T-cell (primary cell): ENCODE measurements around the gene APOC1. TPM values are rescaled to one million over a fixed set of nuclear protein-coding genes. Genes with fewer than 3 reads are reported as not detected.
"Not testable (repeated sequence)": the region's sequence is repeated elsewhere in the genome, so short reads cannot be mapped to it uniquely, and the experiment has no call there.

ENCODE experiments used
- ATAC-seq, 4 experiments: fragments of 200-7000 bp in 3 of 4; fragments of 150-1000 bp in 1 of 4; cut with Tn5 transposase; replicated peaks in 1 of 4; 1 replicate in 3 of 4; 2 replicates in 1 of 4; pipeline ENCODE4 v1.10.0; 2021; ENCODE audit warnings: moderate library complexity in 3 of 4, mild to moderate bottlenecking in 2 of 4, moderate number of reproducible peaks in 1 of 4
- CTCF ChIA-PET, 2 donors: fragments of 300-600 bp; sonication (Branson Sonifier 250); formaldehyde crosslinking; loops; one replicate each; lab custom pipeline; 2022; ENCODE audit warnings: antibody characterized with exemption in 2 of 2; lab: Charles Lee
- POLR2A ChIA-PET, 2 donors: fragments of 300-600 bp; sonication (Branson Sonifier 250); formaldehyde crosslinking; loops; one replicate each; lab custom pipeline; 2022; ENCODE audit warnings: antibody characterized with exemption in 2 of 2; lab: Charles Lee
- DNase-seq, 35 experiments: peaks; one replicate each; pipeline versions ENCODE4 v3.0.0 to v3.0.0-alpha.2; 2013 to 2023
- H3K27ac ChIP-seq: one replicate; pipeline ENCODE4 v1.5.1; 2013; ENCODE audit warnings: low read length
- H3K27me3 ChIP-seq, 2 experiments: replicated peaks in 1 of 2; 1 replicate in 1 of 2; 2 replicates in 1 of 2; pipeline versions ENCODE4 v1.6.1 to v1.7.0; 2013; ENCODE audit warnings: low read length in 1 of 2, mixed read lengths in 1 of 2; ENCODE audit not compliant: control insufficient read depth in 2 of 2, insufficient read depth in 2 of 2; ENCODE audit errors: extremely low read depth in 1 of 2
- H3K36me3 ChIP-seq, 2 donors: 1 replicate in 1 of 2; 2 replicates in 1 of 2; pipeline versions ENCODE4 v1.6.1 to v1.7.0; 2013; ENCODE audit warnings: low read length in 1 of 2; ENCODE audit not compliant: control insufficient read depth in 2 of 2, insufficient read depth in 1 of 2; ENCODE audit errors: extremely low read depth in 1 of 2
- H3K4me1 ChIP-seq, 2 experiments: 1 replicate in 1 of 2; 2 replicates in 1 of 2; pipeline versions ENCODE4 v1.6.1 to v1.7.0; 2013; ENCODE audit warnings: low read length in 2 of 2, mixed read lengths in 1 of 2; ENCODE audit not compliant: insufficient read depth in 2 of 2, control insufficient read depth in 1 of 2; ENCODE audit errors: extremely low read depth in 1 of 2
- H3K4me3 ChIP-seq, 2 donors: 1 replicate in 1 of 2; 2 replicates in 1 of 2; pipeline versions ENCODE4 v1.5.1 to v1.7.0; 2013; ENCODE audit warnings: mild to moderate bottlenecking in 2 of 2, low read length in 1 of 2, moderate library complexity in 1 of 2; ENCODE audit not compliant: control insufficient read depth in 1 of 2; ENCODE audit errors: extremely low read depth in 1 of 2
- H3K9me3 ChIP-seq: 2 replicates; pipeline ENCODE4 v1.7.0; 2013
- H3K27ac Mint-ChIP-seq, 2 donors: one replicate each; pipeline ENCODE4 v1.8.0; 2020 to 2021; ENCODE audit warnings: mild to moderate bottlenecking in 2 of 2, mixed read lengths in 2 of 2
- H3K27me3 Mint-ChIP-seq, 2 donors: one replicate each; pipeline ENCODE4 v1.8.0; 2021 to 2022; ENCODE audit warnings: mixed read lengths in 2 of 2
- H3K36me3 Mint-ChIP-seq: one replicate; pipeline ENCODE4 v1.8.0; 2021; ENCODE audit warnings: mixed read lengths
- H3K4me1 Mint-ChIP-seq, 3 donors: one replicate each; pipeline ENCODE4 v1.8.0; 2020 to 2022; ENCODE audit warnings: mixed read lengths in 3 of 3, mild to moderate bottlenecking in 1 of 3
- H3K4me3 Mint-ChIP-seq, 3 donors: one replicate each; pipeline ENCODE4 v1.8.0; 2020 to 2022; ENCODE audit warnings: mild to moderate bottlenecking in 3 of 3, mixed read lengths in 3 of 3, moderate library complexity in 3 of 3
- H3K9me3 Mint-ChIP-seq, 3 donors: one replicate each; pipeline ENCODE4 v1.8.0; 2020 to 2022; ENCODE audit warnings: mixed read lengths in 3 of 3
- WGBS: methylation state at CpG from one replicate; pipeline ENCODE4 v1.1.5; 2013; ENCODE audit warnings: missing lambda C conversion rate; ENCODE audit not compliant: insufficient coverage; 5-methylcytosine and 5-hydroxymethylcytosine counted together
- total RNA-seq, 35 experiments: library from RNA in 6 of 35; stranded (reverse) in 6 of 35; fragments of 120-200 nt in 1 of 35; gene quantifications; one replicate each; pipeline versions ENCODE4 v1.2.1 to v1.2.4 and lab custom pipeline; 2013 to 2026

The APOC1 gene
- total RNA-seq, 5 donors from 2014 or later (not counting 1 experiment from before 2014, with no cell fraction given): 2.8 to 8.5 (median 3.9) TPM; not detected in 2

DNA sequence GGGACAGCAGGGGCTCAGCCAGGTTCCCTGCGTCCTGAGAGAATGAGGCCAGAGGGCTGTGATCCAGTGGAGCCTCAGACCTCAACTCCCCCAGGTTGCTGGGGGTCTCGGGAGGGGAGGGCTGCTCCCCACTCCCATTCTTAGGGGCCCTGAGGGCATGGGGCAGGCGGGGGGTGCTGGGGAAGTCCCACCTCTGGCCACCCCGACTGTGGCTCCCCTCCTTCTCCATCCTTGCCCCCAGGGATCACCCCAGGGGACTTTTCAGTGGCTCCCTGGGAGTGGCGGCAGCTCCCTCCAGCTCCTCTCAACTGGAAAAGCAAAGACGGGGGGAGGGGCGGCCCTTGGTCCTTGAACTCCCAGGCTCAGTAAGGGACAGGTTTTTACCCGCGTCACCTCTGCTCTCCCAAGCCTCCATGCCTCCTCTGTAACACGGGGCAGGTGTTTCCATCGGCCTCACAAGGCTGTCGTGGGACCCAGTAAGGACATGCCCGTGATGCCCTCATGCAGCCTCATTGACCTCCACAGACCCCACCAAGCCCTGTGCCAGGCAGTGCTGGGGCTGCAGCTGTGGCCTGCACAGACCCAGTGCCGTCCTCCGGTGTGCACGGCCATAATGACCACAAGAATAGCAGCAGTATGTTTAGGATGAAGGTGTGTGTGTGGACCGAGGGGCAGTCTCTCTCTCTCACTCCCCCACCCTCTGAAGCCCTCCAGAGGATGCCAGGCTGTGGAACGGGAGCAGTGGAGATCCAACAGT is 34.9 kb upstream of the APOC1 start:
- POLR2A ChIA-PET: no interaction called here
- H3K4me3 ChIP-seq: no peak overlapping the region
- no peaks in the 10 kb centered on the region for H3K36me3 ChIP-seq
- H3K4me1 ChIP-seq: peaks cover 0 to 9% of the 10 kb centered on the region in 2 experiments
- ATAC-seq (no peak), DNase-seq (no peak)
- 81% methylated on average over 11 of the region's 18 CpGs for WGBS
- H3K9me3 Mint-ChIP-seq: no peaks in the 10 kb centered on the region
- peaks cover 3 to 7% of the 10 kb centered on the region in 2 donors for H3K27me3 Mint-ChIP-seq
- no peaks in the 10 kb centered on the region for H3K9me3 ChIP-seq
- no peak overlapping the region for H3K27ac Mint-ChIP-seq
- no peaks in the 10 kb centered on the region for H3K36me3 Mint-ChIP-seq
- H3K27ac ChIP-seq: no peak overlapping the region
- H3K4me1 Mint-ChIP-seq: peaks cover 0 to 13% (median 8%) of the 10 kb centered on the region in 3 donors
- H3K27me3 ChIP-seq: peaks cover 0 to 36% of the 10 kb centered on the region in 2 experiments
- H3K4me3 Mint-ChIP-seq: no peak overlapping the region
- CTCF ChIA-PET: no interaction called here

DNA sequence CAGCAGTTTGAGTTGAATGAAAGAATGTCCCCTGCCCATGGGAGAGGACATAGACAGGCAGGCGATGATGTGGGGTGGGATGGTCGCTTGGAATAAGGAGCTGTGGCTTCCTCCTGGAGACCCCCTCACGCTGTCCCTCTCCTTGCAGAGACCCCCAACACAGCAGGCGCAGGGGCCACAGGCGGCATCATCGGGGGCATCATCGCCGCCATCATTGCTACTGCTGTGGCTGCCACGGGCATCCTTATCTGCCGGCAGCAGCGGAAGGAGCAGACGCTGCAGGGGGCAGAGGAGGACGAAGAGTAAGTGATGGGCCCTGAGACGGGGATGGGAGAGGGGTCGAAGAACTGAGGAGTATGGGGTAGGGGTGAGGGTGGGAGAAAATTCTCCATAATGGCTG is 32.3 kb upstream of the APOC1 start:
- no peak overlapping the region for H3K27ac ChIP-seq
- Mint-ChIP-seq H3K9me3 (no peaks in the 10 kb centered on the region), H3K27ac (no peak overlapping the region), H3K27me3 (peaks cover 3 to 8% of the 10 kb centered on the region in 2 donors), H3K36me3 (no peaks in the 10 kb centered on the region), H3K4me3 (no peak overlapping the region), H3K4me1 (peaks cover 0 to 4% (median 4%) of the 10 kb centered on the region in 3 donors)
- ATAC-seq (no peak), DNase-seq (no peak)
- ChIA-PET CTCF (no interaction called here), POLR2A (no interaction called here)
- H3K27me3 ChIP-seq: peaks cover 0 to 36% of the 10 kb centered on the region in 2 experiments
- H3K4me3 ChIP-seq: no peak overlapping the region
- H3K4me1 ChIP-seq: peaks cover 0 to 5% of the 10 kb centered on the region in 2 experiments
- no peaks in the 10 kb centered on the region for H3K9me3 ChIP-seq
- no peaks in the 10 kb centered on the region for H3K36me3 ChIP-seq
- WGBS: 85% methylated on average over 10 of the region's 15 CpGs

GRCh38 chr19:44882619-44883397 is 31.6 kb upstream of the APOC1 start:
- H3K36me3 Mint-ChIP-seq, DNase-seq, H3K27ac ChIP-seq, H3K4me3 Mint-ChIP-seq, H3K27me3 Mint-ChIP-seq, CTCF ChIA-PET, H3K9me3 ChIP-seq, POLR2A ChIA-PET, H3K4me3 ChIP-seq, H3K9me3 Mint-ChIP-seq, H3K36me3 ChIP-seq, H3K4me1 Mint-ChIP-seq, H3K27ac Mint-ChIP-seq, ATAC-seq, H3K4me1 ChIP-seq: not testable (repeated sequence)
- 96% methylated on average over 5 of the region's 19 CpGs for WGBS
- peaks cover 0 to 36% of the 10 kb centered on the region in 2 experiments for H3K27me3 ChIP-seq

DNA sequence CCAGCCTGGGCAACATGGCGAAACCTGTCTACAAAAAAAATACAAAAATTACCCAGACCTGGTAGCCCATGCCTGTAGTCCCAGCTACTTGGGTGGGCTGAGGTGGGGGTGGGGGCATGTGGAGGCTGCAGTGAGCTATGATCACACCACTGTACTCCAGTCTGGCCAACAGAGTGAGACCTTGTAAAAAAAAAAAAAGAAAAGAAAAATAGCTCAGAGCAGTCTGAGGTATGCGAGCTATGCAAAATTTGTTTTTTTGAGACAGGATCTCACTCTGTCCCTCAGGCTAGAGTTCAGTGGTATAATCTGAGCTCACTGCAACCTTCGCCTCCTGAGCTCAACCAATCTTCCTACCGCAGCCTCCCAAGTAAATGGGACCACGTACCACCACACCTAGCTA is 30.5 kb upstream of the APOC1 start:
- ChIA-PET CTCF (interaction anchor here in 1 of 2 donors (0.6 kb wide), 1 partner anchor 17 kb away, joined by 3 read pairs; no protein-coding TSS in a partner anchor), POLR2A (interaction anchor here in 1 of 2 donors (0.7 kb wide), 1 partner anchor 70 kb away, joined by 3 read pairs; no protein-coding TSS in a partner anchor)
- peaks cover 0 to 3% (median under 1%) of the 10 kb centered on the region in 3 donors for H3K4me1 Mint-ChIP-seq
- ATAC-seq: no peak
- no peaks in the 10 kb centered on the region for H3K9me3 ChIP-seq
- peaks cover 0 to 27% of the 10 kb centered on the region in 2 experiments for H3K27me3 ChIP-seq
- peaks cover 3 to 8% of the 10 kb centered on the region in 2 donors for H3K27me3 Mint-ChIP-seq
- H3K4me1 ChIP-seq: no peaks in the 10 kb centered on the region
- no peak overlapping the region for H3K4me3 ChIP-seq
- no peak overlapping the region for H3K27ac ChIP-seq
- no peaks in the 10 kb centered on the region for H3K36me3 ChIP-seq
- H3K27ac Mint-ChIP-seq: no peak overlapping the region
- no peak overlapping the region for H3K4me3 Mint-ChIP-seq
- DNase-seq: no peak
- H3K9me3 Mint-ChIP-seq: no peaks in the 10 kb centered on the region
- H3K36me3 Mint-ChIP-seq: no peaks in the 10 kb centered on the region
- WGBS: no CpG with 5 or more reads among the region's 5 CpGs

- H3K27me3 Mint-ChIP-seq: peaks cover 3 to 7% of the 10 kb centered on the region in 2 donors
- POLR2A ChIA-PET: no interaction called here
- WGBS: 80% methylated on average over 2 of the region's 4 CpGs
- DNase-seq (no peak), ATAC-seq (no peak)
- no peaks in the 10 kb centered on the region for H3K9me3 Mint-ChIP-seq
- peaks cover 0 to 20% of the 10 kb centered on the region in 2 experiments for H3K27me3 ChIP-seq
- H3K4me3 Mint-ChIP-seq: no peak overlapping the region
- H3K4me1 Mint-ChIP-seq: peaks cover 0 to 6% (median 3%) of the 10 kb centered on the region in 3 donors
- no peaks in the 10 kb centered on the region for H3K9me3 ChIP-seq
- no peak overlapping the region for H3K4me3 ChIP-seq
- no peaks in the 10 kb centered on the region for H3K36me3 ChIP-seq
- H3K36me3 Mint-ChIP-seq: no peaks in the 10 kb centered on the region
- H3K4me1 ChIP-seq: peaks cover 0 to 2% of the 10 kb centered on the region in 2 experiments
- H3K27ac ChIP-seq: no peak overlapping the region
- CTCF ChIA-PET: no interaction called here
- H3K27ac Mint-ChIP-seq: no peak overlapping the region
These were observed 29.8 kb upstream of the APOC1 start for GRCh38 chr19:44884566-44884965.

GRCh38 chr19:44886141-44886540 is 28.3 kb upstream of the APOC1 start:
- DNase-seq (no peak), ATAC-seq (no peak)
- H3K27ac Mint-ChIP-seq: no peak overlapping the region
- CTCF ChIA-PET: no interaction called here
- Histone ChIP-seq H3K36me3 (no peaks in the 10 kb centered on the region), H3K9me3 (no peaks in the 10 kb centered on the region), H3K27ac (no peak overlapping the region), H3K4me3 (no peak overlapping the region), H3K27me3 (peaks cover 0 to 11% of the 10 kb centered on the region in 2 experiments), H3K4me1 (peaks cover 3 to 9% of the 10 kb centered on the region in 2 experiments)
- no peak overlapping the region for H3K4me3 Mint-ChIP-seq
- POLR2A ChIA-PET: interaction anchor here in 1 of 2 donors (0.5 kb wide), 1 partner anchor 85 kb away, joined by 3 read pairs; no protein-coding TSS in a partner anchor
- peaks cover 9 to 13% (median 9%) of the 10 kb centered on the region in 3 donors for H3K4me1 Mint-ChIP-seq
- 100% methylated on average over 1 of the region's 6 CpGs for WGBS
- no peaks in the 10 kb centered on the region for H3K9me3 Mint-ChIP-seq
- H3K27me3 Mint-ChIP-seq: peaks cover 3 to 4% of the 10 kb centered on the region in 2 donors
- no peaks in the 10 kb centered on the region for H3K36me3 Mint-ChIP-seq
